Thyroid gland (tissue), 4 donors: ENCODE results near the gene ARHGAP15.

Experiments used
- CTCF ChIP-seq, 6 experiments: fragments of 200-600 bp in 3 of 6; fragments of 450-650 bp in 3 of 6; sonication (generic) in 3 of 6; IDR thresholded peaks; one replicate each; pipeline ENCODE4 v1.5.1; 2016 to 2019; ENCODE audit warnings: antibody characterized with exemption in 6 of 6, mild to moderate bottlenecking in 2 of 6, inconsistent platforms in 1 of 6, moderate library complexity in 1 of 6
- POLR2A ChIP-seq, 2 donors: fragments of 450-650 bp; IDR thresholded peaks; one replicate each; pipeline ENCODE4 v1.6.1; 2017; ENCODE audit warnings: antibody characterized with exemption in 2 of 2, mild to moderate bottlenecking in 2 of 2, moderate library complexity in 1 of 2

GRCh38 chr2:143725400-143725799 lies 596.2 kb downstream of the ARHGAP15 start:
- TF ChIP-seq CTCF (IDR thresholded peaks at IDR 0.05) (no peak), POLR2A (IDR thresholded peaks at IDR 0.05) (no peak)
